HG02588 (cell line): ENCODE measurements around the gene CFAP46.

Experiments used
- ATAC-seq: cut with Tn5 transposase; IDR thresholded peaks from one replicate; pipeline ENCODE4 v1.9.1; 2021; ENCODE audit warnings: mild to moderate bottlenecking, moderate library complexity; ENCODE audit not compliant: unreplicated experiment

The CFAP46 gene

GRCh38 chr10:132865851-132866600 lies 76.3 kb downstream of the CFAP46 start:
- no peak for ATAC-seq

GRCh38 chr10:132865171-132865631 lies 77.2 kb downstream of the CFAP46 start:
- ATAC-seq: no peak

DNA sequence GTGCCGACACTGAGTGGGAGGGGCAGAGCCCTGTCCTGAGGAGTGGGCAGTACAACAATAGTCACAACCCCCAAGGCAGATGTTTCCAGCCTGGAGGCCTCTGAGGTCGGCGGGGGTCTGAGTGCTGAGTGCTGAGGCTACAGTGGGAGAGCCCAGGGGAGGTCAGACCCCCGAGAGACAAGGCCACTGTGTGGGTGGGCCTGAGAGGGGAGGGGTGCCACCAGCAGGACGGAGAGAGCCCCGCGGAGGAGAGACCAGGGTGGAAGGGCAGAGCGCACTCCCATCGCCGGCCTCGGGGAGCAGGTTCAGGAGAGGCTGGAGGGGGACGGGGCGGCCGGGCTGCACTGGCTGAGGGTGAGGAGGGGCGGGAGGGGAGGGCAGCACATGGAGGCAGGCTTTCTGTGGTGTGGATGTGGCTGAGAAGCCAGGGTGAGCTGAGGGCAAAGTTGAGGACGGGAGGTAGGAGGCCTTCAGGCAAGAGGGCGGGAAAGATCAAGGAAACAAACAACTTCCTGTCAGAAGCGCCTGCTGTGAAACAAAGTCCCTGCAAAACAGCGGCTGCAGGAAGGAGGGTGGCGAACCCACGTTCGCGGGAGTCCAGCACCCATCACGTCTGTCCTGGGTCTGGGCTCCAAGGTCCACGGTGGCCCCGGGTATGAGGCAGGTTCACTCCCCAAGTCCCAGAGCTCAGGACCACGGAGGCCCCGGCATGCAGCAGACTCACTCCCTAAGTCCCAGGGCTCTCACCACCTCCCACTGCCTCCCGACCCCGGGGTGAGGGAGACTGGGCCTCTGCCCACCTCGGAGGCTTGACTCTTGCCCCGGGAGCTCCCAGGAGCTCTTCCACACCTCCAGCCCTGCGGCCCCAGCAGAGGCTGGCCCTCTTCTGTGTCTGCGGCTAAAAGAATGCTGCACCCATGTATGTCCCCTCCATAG lies 79.6 kb downstream of the CFAP46 start:
- ATAC-seq: no peak

GRCh38 chr10:132861884-132862461 lies 80.4 kb downstream of the CFAP46 start:
- ATAC-seq: no peak

DNA sequence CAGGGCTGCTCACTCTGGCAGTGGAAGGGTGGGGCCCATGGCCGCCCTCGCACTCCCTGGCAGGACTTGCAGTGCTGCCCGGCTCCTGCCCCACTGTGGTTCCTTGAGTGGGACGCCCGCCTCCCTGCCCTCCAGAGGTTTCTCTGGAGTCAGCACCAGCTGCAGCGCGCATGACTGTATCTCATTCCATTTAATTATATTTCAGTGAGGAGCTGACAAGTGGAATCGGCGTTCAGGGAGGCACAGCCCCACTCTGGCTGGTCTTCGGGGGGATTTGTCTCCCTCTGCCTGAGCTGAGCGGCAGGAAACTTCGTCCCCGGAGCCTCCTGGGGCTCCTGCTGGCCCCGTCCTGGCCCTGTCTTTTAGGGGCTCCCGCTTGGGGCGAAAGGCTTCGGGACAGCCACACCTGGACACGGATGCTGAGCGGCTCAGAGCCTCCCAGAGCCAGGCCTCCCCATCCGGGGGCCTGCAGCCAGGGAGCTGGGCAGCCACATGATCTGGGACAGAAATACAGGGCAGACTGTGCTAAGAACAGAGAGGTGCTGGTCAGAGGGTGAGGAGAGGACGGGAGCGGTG lies 81.2 kb downstream of the CFAP46 start:
- ATAC-seq: no peak

GRCh38 chr10:132860532-132860931 lies 81.8 kb downstream of the CFAP46 start:
- ATAC-seq: no peak

- ATAC-seq: no peak
Observed at GRCh38 chr10:132859084-132859855, 83.1 kb downstream of the CFAP46 start.

- no peak for ATAC-seq
Observed at GRCh38 chr10:132858121-132859081, 84.0 kb downstream of the CFAP46 start.

GRCh38 chr10:132856869-132857524 lies 85.4 kb downstream of the CFAP46 start:
- ATAC-seq: no peak

GRCh38 chr10:132855889-132856288 lies 86.5 kb downstream of the CFAP46 start:
- no peak for ATAC-seq

- no peak for ATAC-seq
Observed at GRCh38 chr10:132851451-132851850, 90.9 kb downstream of the CFAP46 start.

DNA sequence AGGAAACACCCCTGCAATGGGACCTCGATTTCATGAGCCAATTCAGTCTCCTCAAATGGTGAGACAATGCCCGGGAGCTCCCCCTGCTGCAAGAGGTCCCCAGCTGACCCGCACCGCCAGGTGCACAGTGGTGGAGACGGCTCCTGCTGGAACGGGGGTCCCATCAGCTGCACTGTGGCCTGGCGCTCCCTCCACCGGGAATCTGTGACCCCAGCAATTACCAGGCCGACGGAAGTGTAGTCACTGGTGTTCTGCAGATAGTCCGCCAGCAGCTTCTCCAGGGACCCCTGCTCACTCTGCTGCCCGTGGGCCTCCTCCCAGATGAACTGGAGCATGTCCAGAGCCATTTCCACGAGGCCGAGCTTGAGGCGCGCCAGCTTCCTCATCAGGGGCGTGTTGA lies 91.5 kb downstream of the CFAP46 start:
- no peak for ATAC-seq

DNA sequence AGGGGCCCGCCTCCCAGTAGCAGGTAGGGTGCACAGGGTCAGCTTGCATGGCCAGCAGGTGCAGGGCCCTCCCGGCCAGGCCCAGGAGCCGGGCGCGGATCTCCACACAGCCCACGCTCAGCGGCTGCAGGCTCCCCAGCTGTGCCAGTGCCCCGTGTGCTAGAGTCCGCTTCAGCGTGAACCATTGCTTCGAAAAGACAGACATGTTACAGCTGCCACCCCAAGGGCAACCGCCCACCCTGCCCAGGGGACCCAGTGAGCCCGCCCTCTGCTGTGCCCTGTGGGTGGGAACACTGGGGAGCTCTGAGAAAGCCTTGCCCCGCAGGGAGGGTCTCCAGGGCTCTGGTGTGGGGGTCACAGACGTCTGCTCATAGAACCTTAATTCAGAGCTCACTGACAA lies 92.1 kb downstream of the CFAP46 start:
- ATAC-seq: no peak

GRCh38 chr10:132849546-132850031 lies 92.8 kb downstream of the CFAP46 start:
- no peak for ATAC-seq

GRCh38 chr10:132848951-132849545 lies 93.3 kb downstream of the CFAP46 start:
- no peak for ATAC-seq

DNA sequence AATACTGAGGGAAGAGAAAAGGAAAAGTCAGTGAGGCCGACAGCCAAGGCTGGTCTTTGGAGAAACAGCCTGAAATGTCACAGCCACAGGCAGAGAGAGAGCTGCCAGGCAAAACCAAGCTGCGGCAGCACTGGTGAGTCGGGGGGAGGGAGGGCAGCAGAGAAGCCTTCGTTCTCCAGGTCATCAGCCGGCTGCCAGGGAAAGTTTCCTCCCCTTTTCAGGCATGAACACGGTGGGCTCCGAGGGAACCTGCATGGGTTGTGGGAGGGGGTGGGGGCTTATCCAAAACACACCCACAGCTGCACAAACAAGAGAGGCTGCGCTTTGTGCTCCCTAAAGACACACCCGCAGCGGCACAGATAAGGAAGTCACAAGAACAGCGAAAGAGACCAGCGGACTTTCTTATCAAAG lies 94.1 kb downstream of the CFAP46 start:
- no peak for ATAC-seq

DNA sequence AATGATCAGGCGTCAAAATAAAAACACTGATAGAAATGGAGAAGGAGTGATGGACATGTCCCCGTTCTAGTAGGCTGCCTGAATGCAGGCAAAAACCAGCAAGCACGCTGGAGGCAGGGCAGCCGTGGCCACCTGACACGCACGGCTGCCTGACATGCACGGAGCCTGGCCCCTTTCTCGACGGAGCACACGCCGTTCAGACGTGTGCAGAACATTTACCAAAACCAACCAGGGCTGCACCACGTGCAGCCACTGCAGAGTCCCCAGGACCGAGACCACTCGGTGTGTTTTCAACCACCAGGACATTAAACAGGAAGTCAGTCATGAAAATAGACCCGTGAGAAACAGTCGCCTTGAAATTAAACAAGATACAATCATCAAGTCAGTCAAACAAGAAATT lies 94.5 kb downstream of the CFAP46 start:
- no peak for ATAC-seq

GRCh38 chr10:132847416-132847777 lies 95.0 kb downstream of the CFAP46 start:
- no peak for ATAC-seq
